Activated CD4-positive, alpha-beta memory T cell treated with anti-CD3 and anti-CD28 coated beads, Interleukin-2, amount 10 ng/mL, durations not matched to agents 7 days and 5 days (primary cell): ENCODE measurements around the gene PPIL4. TPM values are rescaled to one million over a fixed set of nuclear protein-coding genes. Genes with fewer than 3 reads are reported as not detected.

Source experiments
- total RNA-seq, 2 experiments: library from RNA; stranded (reverse); gene quantifications; one replicate each; pipeline ENCODE4 v1.2.3, GENCODE V29; 2021

The PPIL4 gene
- total RNA-seq, 2 experiments from 2014 or later, result 17.0 to 18.3 TPM

Other genes starting within 250 kb of the PPIL4 start
- 100 to 1,000 TPM; 169 to 170 TPM for gene TAB2, start 228.3 kb downstream of the PPIL4 start, total RNA-seq
- gene SUMO4, start 145.8 kb downstream of the PPIL4 start, total RNA-seq, result 1 to 10 TPM; 8.1 to 8.5 TPM
- 10 to 100 TPM; 37.4 to 37.6 TPM for gene ZC3H12D, start 61.0 kb downstream of the PPIL4 start, total RNA-seq
- gene GINM1, start 20.3 kb upstream of the PPIL4 start, total RNA-seq, result 10 to 100 TPM; 18.1 to 18.4 TPM
- 10 to 100 TPM; 22.6 to 23.0 TPM for gene KATNA1, start 102.7 kb upstream of the PPIL4 start, total RNA-seq
- gene LATS1, start 172.1 kb upstream of the PPIL4 start, total RNA-seq, result 10 to 100 TPM; 30.8 to 31.0 TPM
- gene NUP43, start 200.5 kb upstream of the PPIL4 start, total RNA-seq, result 10 to 100 TPM; 49.3 to 55.0 TPM
- 100 to 1,000 TPM in 1 of 2 experiments, 10 to 100 TPM in 1; 98.0 to 102 TPM for gene PCMT1, start 203.7 kb upstream of the PPIL4 start, total RNA-seq